GM19351 (cell line): ENCODE measurements around the gene GIMAP2.
"Not testable (repeated sequence)": the region's sequence is repeated elsewhere in the genome, so short reads cannot be mapped to it uniquely, and the experiment has no call there.

Source experiments
- ATAC-seq: cut with Tn5 transposase; IDR thresholded peaks from one replicate; pipeline ENCODE4 v1.9.1; 2021; ENCODE audit warnings: mild to moderate bottlenecking, moderate library complexity; ENCODE audit not compliant: unreplicated experiment

GIMAP2 gene

GRCh38 chr7:150676276-150676675 lies 9.2 kb upstream of the GIMAP2 start:
- ATAC-seq = not testable (repeated sequence)

DNA sequence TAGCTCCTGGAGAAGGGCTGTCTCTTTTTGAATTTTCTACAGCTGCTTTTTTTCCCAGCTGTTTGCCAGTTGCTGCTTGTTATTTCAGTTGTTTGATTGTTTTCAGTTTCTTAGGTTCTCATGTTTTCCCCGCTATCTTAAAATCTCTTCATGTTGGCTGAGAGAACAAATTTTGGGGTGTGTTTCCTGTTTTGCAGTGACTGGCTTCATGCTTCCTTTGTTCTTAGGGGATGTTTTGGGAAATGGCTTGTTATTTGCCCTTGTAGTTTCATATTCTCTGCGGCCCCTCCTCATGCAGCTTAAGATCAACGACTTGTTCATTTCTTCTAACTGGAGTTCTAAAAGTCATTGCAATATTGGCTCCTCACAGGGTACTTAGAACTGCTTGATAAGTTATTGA lies 8.7 kb upstream of the GIMAP2 start:
- ATAC-seq = not testable (repeated sequence)

DNA sequence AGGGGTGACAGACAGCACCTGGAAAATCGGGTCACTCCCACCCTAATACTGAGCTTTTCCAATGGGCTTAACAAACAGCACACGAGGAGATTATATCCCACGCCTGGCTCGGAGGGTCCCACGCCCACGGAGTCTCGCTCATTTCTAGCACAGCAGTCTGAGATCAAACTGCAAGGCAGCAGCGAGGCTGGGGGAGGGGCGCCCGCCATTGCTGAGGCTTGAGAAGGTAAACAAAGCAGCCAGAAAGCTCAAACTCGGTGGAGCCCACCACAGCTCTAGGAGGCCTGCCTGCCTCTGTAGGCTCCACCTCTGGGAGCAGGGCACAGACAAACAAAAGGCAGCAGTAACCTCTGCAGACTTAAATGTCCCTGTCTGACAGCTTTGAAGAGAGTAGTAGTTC lies 6.9 kb upstream of the GIMAP2 start:
- not testable (repeated sequence) for ATAC-seq

GRCh38 chr7:150680364-150680763 lies 5.1 kb upstream of the GIMAP2 start:
- ATAC-seq = not testable (repeated sequence)

GRCh38 chr7:150686030-150686631 lies 625 bp downstream of the GIMAP2 start:
- peak; percentile 39 for ATAC-seq

DNA sequence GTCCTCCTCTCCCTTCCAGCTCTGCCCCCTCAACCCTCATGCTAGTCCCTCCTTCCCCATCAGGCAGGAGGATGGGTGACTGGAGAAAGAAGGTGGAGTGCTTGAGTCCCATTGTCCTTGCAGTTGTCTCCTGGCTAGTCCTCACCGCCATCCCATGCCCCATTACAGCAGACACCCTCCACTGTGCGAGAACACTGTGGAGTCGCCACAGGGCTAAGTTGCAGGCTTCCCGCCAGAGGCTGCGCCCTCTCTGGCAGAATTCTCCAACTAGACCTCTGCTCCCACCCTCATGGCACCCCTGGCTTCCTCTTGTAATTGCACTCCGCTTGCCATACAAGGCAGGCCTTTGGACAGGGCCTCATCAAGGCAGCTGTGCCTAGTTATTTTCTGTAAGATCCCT lies 3.1 kb downstream of the GIMAP2 start:
- ATAC-seq = no peak

- ATAC-seq = no peak
Observed at GRCh38 chr7:150695654-150696053, 10.1 kb downstream of the GIMAP2 start.

DNA sequence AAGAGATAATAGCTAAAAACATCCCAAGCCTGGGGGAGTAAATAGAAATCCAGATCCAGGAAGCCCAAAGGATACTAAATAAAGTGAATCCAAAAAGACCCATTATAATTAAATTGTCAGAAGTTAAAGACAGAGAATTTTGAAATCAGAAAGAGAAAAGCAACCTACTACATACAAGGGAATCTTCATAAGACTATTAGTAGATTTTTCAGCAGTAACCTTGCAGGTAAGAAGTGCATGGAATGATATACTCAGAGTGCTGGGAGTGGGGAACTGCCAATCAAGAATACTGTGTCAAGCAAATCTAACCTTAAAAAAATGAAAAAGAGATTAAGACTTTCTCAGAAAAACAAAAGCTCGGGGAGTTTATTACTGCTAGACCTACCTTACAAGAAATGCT lies 17.7 kb downstream of the GIMAP2 start:
- ATAC-seq = no peak

DNA sequence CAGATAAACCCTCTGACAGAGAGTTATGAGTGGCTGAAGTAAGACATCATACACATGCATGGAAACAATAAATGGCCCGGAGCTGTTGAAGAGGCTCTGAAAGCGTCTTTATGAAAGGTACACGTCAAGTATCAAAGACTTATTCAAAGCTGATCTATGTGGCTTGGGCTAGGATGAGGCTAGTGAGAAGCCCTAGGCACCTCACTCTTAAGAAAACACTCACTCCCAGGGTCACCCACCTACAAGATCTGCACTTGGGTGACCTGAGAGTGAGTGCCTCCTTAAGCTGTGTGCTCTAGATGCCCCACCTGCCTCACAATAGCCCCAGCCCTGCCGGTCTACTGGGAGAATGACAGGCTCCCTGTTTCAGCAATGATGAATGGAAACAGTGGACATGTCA lies 29.8 kb downstream of the GIMAP2 start:
- ATAC-seq = no peak

DNA sequence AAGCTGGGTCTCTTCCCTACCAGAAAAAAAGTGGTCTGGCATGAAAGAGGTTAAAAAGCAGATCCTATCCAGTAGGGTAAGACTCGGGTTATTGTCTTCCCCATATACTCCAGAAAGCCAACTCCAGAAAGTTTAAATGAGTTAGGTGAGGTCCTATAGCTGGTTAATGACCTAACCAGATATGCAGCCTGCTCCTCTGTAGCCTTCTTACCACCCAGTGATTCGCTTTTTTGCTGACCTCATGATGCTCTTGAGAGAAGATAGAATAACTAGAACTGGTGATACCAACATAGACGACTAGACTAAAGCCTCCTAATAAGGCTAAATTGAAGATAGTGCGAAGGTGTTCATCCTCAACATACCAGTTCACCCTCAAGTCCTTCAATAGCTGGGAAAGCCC lies 30.2 kb downstream of the GIMAP2 start:
- no peak for ATAC-seq

DNA sequence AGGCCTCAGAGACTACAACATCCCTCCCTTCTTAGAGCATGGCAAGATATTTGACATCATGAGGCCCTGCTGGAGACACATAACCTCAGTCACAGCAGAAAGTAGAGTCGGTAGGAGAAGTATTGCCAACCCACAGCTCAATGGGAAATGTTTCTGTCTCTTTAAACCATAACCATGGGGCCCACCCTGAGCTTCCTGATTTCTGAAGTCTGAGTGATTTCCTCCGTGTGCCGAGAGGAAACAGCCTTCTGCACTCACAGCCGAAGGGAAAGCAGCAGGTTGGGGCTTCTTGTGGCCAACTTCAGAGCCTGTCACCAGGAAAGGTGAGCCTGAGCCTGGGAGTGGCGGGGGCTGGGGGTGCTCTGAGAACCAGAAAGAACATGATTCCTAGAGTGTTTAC lies 30.9 kb downstream of the GIMAP2 start, which contains the start of gene GIMAP1:
Gene GIMAP1 (plus strand): TSS at position 246 of the 400 bp plus-strand sequence. CDS start 2,435 bp downstream, outside the sequence.
- ATAC-seq = peak; percentile 75

- ATAC-seq = peak; percentile 12
Observed at GRCh38 chr7:150716939-150717338, 31.4 kb downstream of the GIMAP2 start.

DNA sequence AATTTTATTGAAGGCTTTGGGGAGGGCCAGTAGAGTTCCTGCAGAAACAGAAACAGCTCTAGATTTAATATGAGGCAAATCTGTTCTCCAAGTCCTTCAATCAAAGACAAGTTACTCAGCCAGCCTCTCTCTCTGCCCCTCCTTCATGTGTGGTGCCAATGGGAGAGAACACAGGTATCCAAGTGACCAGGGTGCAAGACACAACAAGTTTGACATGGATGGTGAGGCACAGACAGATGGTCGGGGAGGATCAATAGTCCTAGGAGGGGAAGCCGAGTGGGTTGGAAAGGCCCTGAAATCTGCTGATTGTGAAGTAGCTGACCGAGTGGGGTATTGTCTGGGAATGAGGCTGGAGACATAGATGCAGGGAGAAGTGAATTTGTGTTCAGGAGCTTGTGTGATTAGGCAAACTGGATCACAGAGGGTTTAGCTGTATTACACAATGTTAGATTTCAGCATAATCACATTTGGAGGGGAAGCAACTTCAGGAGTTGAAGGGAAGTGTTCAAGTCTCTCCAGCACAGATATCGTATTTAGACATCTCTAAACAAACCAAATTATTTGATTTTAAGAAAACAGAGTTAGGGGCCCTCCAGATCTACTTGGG lies 32.4 kb downstream of the GIMAP2 start:
- no peak for ATAC-seq

- no peak for ATAC-seq
Observed at GRCh38 chr7:150719436-150719835, 33.9 kb downstream of the GIMAP2 start.

DNA sequence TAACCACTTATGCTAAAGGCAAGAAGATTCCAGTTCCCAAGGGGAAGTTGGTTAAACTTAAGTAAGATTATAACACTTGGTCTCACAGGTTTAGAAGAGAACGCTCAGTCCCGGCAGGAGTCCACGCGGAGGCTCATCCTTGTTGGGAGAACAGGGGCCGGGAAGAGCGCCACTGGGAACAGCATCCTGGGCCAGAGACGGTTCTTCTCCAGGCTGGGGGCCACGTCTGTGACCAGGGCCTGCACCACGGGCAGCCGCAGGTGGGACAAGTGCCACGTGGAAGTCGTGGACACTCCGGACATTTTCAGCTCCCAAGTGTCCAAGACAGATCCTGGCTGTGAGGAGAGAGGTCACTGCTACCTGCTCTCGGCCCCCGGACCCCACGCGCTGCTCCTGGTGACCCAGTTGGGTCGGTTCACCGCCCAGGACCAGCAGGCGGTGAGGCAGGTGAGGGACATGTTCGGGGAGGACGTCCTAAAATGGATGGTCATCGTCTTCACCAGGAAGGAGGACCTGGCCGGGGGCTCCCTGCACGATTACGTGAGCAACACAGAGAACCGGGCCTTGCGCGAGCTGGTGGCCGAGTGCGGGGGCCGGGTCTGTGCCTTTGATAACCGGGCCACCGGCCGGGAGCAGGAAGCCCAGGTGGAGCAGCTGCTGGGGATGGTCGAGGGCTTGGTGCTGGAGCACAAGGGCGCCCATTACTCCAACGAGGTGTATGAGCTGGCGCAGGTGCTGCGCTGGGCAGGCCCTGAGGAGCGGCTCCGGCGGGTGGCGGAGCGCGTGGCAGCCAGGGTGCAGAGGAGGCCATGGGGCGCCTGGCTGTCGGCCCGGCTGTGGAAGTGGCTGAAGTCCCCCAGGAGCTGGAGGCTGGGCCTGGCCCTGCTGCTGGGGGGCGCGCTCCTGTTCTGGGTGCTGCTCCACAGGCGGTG lies 34.7 kb downstream of the GIMAP2 start:
- ATAC-seq = no peak

DNA sequence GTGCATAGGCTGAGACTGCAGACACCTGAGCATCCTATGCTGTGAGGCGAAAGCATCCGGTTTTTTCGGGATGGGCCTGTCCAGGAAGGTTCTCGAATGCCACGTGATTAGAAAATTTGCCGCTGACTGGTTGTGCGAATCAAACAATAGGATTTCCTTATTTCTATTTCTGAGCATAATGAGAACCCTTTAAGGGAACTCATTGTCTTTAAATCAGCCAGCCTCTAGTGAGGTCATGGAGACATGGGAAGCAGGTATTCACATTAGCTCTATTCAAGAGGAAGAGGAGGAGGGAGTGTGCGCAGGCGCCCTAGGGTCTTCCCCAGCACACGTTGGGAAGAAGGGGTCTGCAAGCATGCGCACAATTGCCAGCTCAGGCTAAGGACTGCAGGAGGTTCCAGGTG lies 36.5 kb downstream of the GIMAP2 start:
- no peak for ATAC-seq

- ATAC-seq = no peak
Observed at GRCh38 chr7:150722431-150722931, 37.0 kb downstream of the GIMAP2 start.

DNA sequence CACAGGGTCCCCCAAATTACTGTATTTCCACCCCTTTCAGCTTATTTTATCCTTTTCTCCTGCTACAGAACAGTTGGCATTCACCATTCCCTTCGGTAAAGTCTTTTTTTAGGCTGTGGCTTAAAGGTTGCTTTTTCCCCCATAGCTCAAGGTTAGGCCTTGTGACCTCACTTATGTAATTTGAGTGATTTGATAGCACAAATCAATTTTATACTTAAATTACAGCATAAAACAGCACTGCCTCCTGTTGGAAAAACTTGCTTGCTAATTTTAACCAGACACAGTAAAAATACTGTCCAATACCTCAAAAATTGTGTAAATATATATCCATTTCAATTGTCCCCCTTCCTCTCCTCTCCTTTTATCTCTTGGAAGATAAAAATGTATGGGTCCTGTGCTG lies 38.0 kb downstream of the GIMAP2 start:
- ATAC-seq = no peak

DNA sequence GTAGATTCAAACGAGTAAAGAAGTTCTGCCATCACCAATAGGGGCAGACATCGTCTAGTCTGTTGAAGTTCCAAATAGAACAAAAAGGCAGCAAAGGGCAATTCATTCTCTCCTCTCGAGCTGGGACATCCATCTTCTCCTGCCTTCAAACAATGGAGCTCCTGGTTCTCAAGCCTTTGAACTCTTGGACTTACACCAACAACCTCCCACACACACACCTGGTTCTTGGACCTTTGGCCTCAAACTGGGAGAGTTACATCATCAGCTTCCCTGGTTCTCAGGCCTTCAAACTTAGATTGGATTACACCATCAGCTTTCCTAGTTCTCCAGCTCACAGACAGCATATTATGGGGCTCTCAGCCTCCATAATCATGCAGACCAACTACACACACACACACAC lies 41.9 kb downstream of the GIMAP2 start:
- no peak for ATAC-seq

GRCh38 chr7:150728011-150728410 lies 42.5 kb downstream of the GIMAP2 start:
- no peak for ATAC-seq

GRCh38 chr7:150728609-150729008 lies 43.1 kb downstream of the GIMAP2 start:
- no peak for ATAC-seq

DNA sequence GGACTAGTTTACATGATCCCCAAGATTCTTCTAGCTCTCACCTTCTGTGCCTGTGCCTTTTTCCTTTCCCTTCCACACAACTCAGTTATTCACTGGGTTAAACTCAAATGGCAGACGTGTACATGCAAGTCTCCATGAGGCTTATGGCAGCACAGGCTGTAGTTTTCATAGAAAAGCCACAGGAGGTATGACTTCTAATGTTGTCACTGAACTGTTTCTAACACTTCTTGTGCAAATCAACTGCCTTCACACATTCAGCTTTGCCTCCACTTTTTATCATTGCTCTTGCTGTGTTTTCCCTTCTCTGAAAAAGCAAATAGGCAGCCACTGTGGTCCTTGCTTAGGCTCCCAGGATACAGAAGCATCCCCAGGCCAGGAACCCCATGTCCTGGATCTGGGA lies 46.4 kb downstream of the GIMAP2 start:
- ATAC-seq = no peak
